GM18909 (cell line): Measurements from ENCODE around the gene RYR1.
"Not testable (repeated sequence)": the region's sequence is repeated elsewhere in the genome, so short reads cannot be mapped to it uniquely, and the experiment has no call there.

Experiments
- ATAC-seq: cut with Tn5 transposase; IDR thresholded peaks from one replicate; pipeline ENCODE4 v1.9.1; 2021; ENCODE audit warnings: mild to moderate bottlenecking; ENCODE audit not compliant: unreplicated experiment, poor library complexity

Gene RYR1

GRCh38 chr19:38425222-38425809 lies 8.2 kb upstream of the RYR1 start:
- no peak for ATAC-seq

- ATAC-seq: no peak
Observed at GRCh38 chr19:38425810-38426466, 7.6 kb upstream of the RYR1 start, which contains the start of gene RASGRP4. RASGRP4 (minus strand) TSS chr19:38426219; CDS start chr19:38426091, 128 bp downstream.

- ATAC-seq: not testable (repeated sequence)
Observed at GRCh38 chr19:38427035-38427677, 6.3 kb upstream of the RYR1 start.

GRCh38 chr19:38429055-38429810 lies 4.3 kb upstream of the RYR1 start:
- ATAC-seq: no peak

- ATAC-seq: no peak
Observed at GRCh38 chr19:38429811-38430156, 3.7 kb upstream of the RYR1 start.

GRCh38 chr19:38430931-38431330 lies 2.6 kb upstream of the RYR1 start:
- no peak for ATAC-seq

GRCh38 chr19:38434549-38435051 lies 1.1 kb downstream of the RYR1 start:
- no peak for ATAC-seq

GRCh38 chr19:38437295-38437694 lies 3.8 kb downstream of the RYR1 start:
- ATAC-seq: no peak

- ATAC-seq: no peak
Observed at GRCh38 chr19:38437917-38438316, 4.4 kb downstream of the RYR1 start.

GRCh38 chr19:38440592-38440991 lies 7.1 kb downstream of the RYR1 start:
- ATAC-seq: no peak

- no peak for ATAC-seq
Observed at GRCh38 chr19:38441657-38442348, 8.3 kb downstream of the RYR1 start.

- ATAC-seq: no peak
Observed at GRCh38 chr19:38442736-38443135, 9.2 kb downstream of the RYR1 start.

- ATAC-seq: no peak
Observed at GRCh38 chr19:38443458-38443999, 10.0 kb downstream of the RYR1 start.

GRCh38 chr19:38444026-38444425 lies 10.5 kb downstream of the RYR1 start:
- ATAC-seq: no peak

GRCh38 chr19:38445362-38445761 lies 11.9 kb downstream of the RYR1 start:
- no peak for ATAC-seq

GRCh38 chr19:38448225-38448624 lies 14.7 kb downstream of the RYR1 start:
- no peak for ATAC-seq

GRCh38 chr19:38449518-38449917 lies 16.0 kb downstream of the RYR1 start:
- ATAC-seq: no peak

- ATAC-seq: no peak
Observed at GRCh38 chr19:38451036-38451435, 17.5 kb downstream of the RYR1 start.

GRCh38 chr19:38451629-38452028 lies 18.1 kb downstream of the RYR1 start:
- no peak for ATAC-seq
